ENCODE measurements around the gene POLR3K.

POLR3K gene

GRCh38 chr16:88613-89012 lies 35.2 kb upstream of the POLR3K start:
- Histone ChIP-seq H3K9me3 (no peaks in the 10 kb centered on the region), H3K27ac (no peak overlapping the region), H3K36me3 (peaks cover 59% of the 10 kb centered on the region), H3K4me3 (ENCODE audit: low read depth in 1 of 2, low read length in 1 of 2) (no peak overlapping the region), H3K27me3 (no peaks in the 10 kb centered on the region), H3K4me1 (ENCODE audit: control insufficient read depth in 1 of 2, insufficient read depth in 1 of 2, low read depth in 1 of 2, low read length in 1 of 2) (peaks cover 8 to 9% of the 10 kb centered on the region in 2 experiments)
- no peak for TF ChIP-seq CTCF (IDR thresholded peaks at IDR 0.05)

- H3K27ac ChIP-seq: no peak overlapping the region
- H3K4me3 ChIP-seq (ENCODE audit: low read depth in 1 of 2, low read length in 1 of 2): no peak overlapping the region
- no peak for TF ChIP-seq CTCF (IDR thresholded peaks at IDR 0.05)
- no peaks in the 10 kb centered on the region for H3K27me3 ChIP-seq
- no peaks in the 10 kb centered on the region for H3K9me3 ChIP-seq
- H3K4me1 ChIP-seq (ENCODE audit: control insufficient read depth in 1 of 2, insufficient read depth in 1 of 2, low read depth in 1 of 2, low read length in 1 of 2): peaks cover 8 to 9% of the 10 kb centered on the region in 2 experiments
- H3K36me3 ChIP-seq: peaks cover 68% of the 10 kb centered on the region
Observed at GRCh38 chr16:86483-86952, 33.1 kb upstream of the POLR3K start.

- no peak overlapping the region for H3K27ac ChIP-seq
- no peaks in the 10 kb centered on the region for H3K9me3 ChIP-seq
Observed at GRCh38 chr16:85865-86264, 32.5 kb upstream of the POLR3K start.

GRCh38 chr16:85407-85782 lies 32.0 kb upstream of the POLR3K start:
- Histone ChIP-seq H3K36me3 (peaks cover 66% of the 10 kb centered on the region), H3K9me3 (no peaks in the 10 kb centered on the region), H3K4me3 (ENCODE audit: low read depth in 1 of 2, low read length in 1 of 2) (no peak overlapping the region), H3K27me3 (no peaks in the 10 kb centered on the region), H3K4me1 (ENCODE audit: control insufficient read depth in 1 of 2, insufficient read depth in 1 of 2, low read depth in 1 of 2, low read length in 1 of 2) (peaks cover 8 to 9% of the 10 kb centered on the region in 2 experiments), H3K27ac (no peak overlapping the region)
- no peak for TF ChIP-seq CTCF (IDR thresholded peaks at IDR 0.05)

More at GRCh38 chr16:85865-86264, 32.5 kb upstream of the POLR3K start:
- Histone ChIP-seq H3K4me3 (ENCODE audit: low read depth in 1 of 2, low read length in 1 of 2) (no peak overlapping the region), H3K27me3 (no peaks in the 10 kb centered on the region), H3K4me1 (ENCODE audit: control insufficient read depth in 1 of 2, insufficient read depth in 1 of 2, low read depth in 1 of 2, low read length in 1 of 2) (peaks cover 8 to 9% of the 10 kb centered on the region in 2 experiments), H3K36me3 (peaks cover 68% of the 10 kb centered on the region)
- no peak for TF ChIP-seq CTCF (IDR thresholded peaks at IDR 0.05)

GRCh38 chr16:84718-85406 lies 31.5 kb upstream of the POLR3K start:
- H3K27me3 ChIP-seq: no peaks in the 10 kb centered on the region
- no peak overlapping the region for H3K27ac ChIP-seq
- peaks cover 65% of the 10 kb centered on the region for H3K36me3 ChIP-seq
- TF ChIP-seq CTCF (IDR thresholded peaks at IDR 0.05): no peak
- no peak overlapping the region for H3K4me3 ChIP-seq (ENCODE audit: low read depth in 1 of 2, low read length in 1 of 2)
- no peaks in the 10 kb centered on the region for H3K9me3 ChIP-seq
- peaks cover 8 to 9% of the 10 kb centered on the region in 2 experiments for H3K4me1 ChIP-seq (ENCODE audit: control insufficient read depth in 1 of 2, insufficient read depth in 1 of 2, low read depth in 1 of 2, low read length in 1 of 2)
